Prostate gland (tissue), 2 donors: Measurements from ENCODE around the gene NFATC1.

ENCODE experiments used
- POLR2AphosphoS5 ChIP-seq: sonication (generic); formaldehyde crosslinking; IDR thresholded peaks from one replicate; pipeline ENCODE4 v1.6.1; 2017; ENCODE audit warnings: antibody characterized with exemption
- TF ChIP-seq, protein P1 (sequence below), 4 experiments: fragments of 200-600 bp in 2 of 4; fragments of 450-650 bp in 2 of 4; sonication (generic) in 2 of 4; IDR thresholded peaks; 1 replicate in 3 of 4; 2 replicates in 1 of 4; pipeline ENCODE4 v1.5.1; 2016 to 2019; ENCODE audit warnings: antibody characterized with exemption in 4 of 4, mild to moderate bottlenecking in 2 of 4, moderate library complexity in 2 of 4

DNA sequence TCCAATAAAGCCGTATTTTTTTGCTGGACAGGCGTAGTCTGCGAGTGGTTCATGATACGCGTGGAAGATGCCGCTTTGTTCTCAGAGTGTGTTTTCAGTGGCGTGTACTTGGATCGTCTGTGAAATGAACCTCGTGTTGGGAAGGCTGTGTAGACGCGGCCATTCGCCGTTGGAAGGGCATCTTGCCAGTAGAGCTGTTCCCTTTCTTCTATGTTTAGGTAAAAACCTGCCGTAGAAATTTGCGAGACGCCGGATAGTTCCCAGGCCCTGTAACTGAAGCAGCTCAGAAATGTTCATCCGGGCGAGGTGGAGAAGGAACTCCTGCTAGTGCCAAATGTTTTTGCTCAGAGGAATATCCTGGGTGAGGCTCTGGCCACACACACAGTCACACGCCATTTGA, 133.6 kb downstream of the NFATC1 start:
- TF ChIP-seq, protein P1, sequence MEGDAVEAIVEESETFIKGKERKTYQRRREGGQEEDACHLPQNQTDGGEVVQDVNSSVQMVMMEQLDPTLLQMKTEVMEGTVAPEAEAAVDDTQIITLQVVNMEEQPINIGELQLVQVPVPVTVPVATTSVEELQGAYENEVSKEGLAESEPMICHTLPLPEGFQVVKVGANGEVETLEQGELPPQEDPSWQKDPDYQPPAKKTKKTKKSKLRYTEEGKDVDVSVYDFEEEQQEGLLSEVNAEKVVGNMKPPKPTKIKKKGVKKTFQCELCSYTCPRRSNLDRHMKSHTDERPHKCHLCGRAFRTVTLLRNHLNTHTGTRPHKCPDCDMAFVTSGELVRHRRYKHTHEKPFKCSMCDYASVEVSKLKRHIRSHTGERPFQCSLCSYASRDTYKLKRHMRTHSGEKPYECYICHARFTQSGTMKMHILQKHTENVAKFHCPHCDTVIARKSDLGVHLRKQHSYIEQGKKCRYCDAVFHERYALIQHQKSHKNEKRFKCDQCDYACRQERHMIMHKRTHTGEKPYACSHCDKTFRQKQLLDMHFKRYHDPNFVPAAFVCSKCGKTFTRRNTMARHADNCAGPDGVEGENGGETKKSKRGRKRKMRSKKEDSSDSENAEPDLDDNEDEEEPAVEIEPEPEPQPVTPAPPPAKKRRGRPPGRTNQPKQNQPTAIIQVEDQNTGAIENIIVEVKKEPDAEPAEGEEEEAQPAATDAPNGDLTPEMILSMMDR (IDR thresholded peaks at IDR 0.05) = no peak
- TF ChIP-seq POLR2AphosphoS5 = no peak
